Measurements from ENCODE around the gene NUDT15. TPM values are rescaled to one million over a fixed set of nuclear protein-coding genes. Genes with fewer than 3 reads are reported as not detected.

The NUDT15 gene
- total and polyA plus RNA-seq, 10 of the 15 experiments (the other 5 are each of a cell fraction or from before 2014, with no cell fraction given): 11.4 to 26.7 (median 18.0) TPM

DNA sequence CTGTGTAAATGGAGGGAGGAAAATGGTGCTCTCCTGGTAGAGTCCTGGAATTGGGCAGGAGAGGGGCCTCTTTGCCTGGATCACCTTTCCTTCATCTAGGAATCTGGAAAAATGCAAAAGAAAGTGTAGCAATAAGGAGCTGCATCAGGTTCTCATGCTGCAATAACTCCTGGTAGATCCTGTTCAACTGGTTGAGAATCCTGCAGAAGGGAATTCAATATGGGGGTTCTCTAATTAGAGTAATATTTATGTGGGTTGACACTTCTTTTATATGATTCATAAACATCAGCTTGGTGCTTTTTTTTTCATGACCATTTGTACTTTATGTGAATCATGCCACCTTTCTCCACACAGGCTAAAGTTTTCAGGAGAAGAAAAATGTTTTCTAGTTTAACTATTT lies 9.5 kb upstream of the NUDT15 start:
- H3K79me2 ChIP-seq (ENCODE audit: control insufficient read depth, insufficient read depth, low read length): no peaks in the 10 kb centered on the region
- no peaks in the 10 kb centered on the region for H4K20me1 ChIP-seq (ENCODE audit: control insufficient read depth, insufficient read depth)
- no peaks in the 10 kb centered on the region for H3K4me1 ChIP-seq (ENCODE audit: control insufficient read depth, insufficient read depth, low read length)
- POLR2A ChIA-PET: no interaction called here
- peaks cover 4% of the 10 kb centered on the region; the same call in 1 of the 3 replicates for H3K9me3 ChIP-seq (replicated peaks; ENCODE audit: control insufficient read depth, insufficient read depth, low read length)
- no peak overlapping the region for H3K4me2 ChIP-seq (ENCODE audit: control insufficient read depth, insufficient read depth)
- ATAC-seq (no peak), DNase-seq (ENCODE audit: low read depth, low spot score) (no peak), FAIRE-seq (no peak)
- no peak overlapping the region for H3K9ac ChIP-seq (ENCODE audit: control insufficient read depth, insufficient read depth, low read length)
- H3K27ac ChIP-seq (ENCODE audit: control insufficient read depth, insufficient read depth): no peak overlapping the region
- RAD21 ChIA-PET (ENCODE audit: unreplicated experiment): no interaction called here
- no TSS peak for BruUV-seq (replicated peaks)
- SMC1A ChIA-PET (ENCODE audit: uncharacterized antibody, unreplicated experiment): interaction anchor here (1.1 kb wide), 1 partner anchor 30 kb away, joined by 3 read pairs; no protein-coding TSS in a partner anchor
- in situ Hi-C loops (cut with MboI) (no loop called here), intact Hi-C loops (cut with micrococcal nuclease; ENCODE audit: unreplicated experiment) (no loop called here)
- no peak overlapping the region for H2AFZ ChIP-seq (ENCODE audit: control insufficient read depth, low read depth, low read length)
- H3K36me3 ChIP-seq (ENCODE audit: control insufficient read depth in 2 of 2, insufficient read depth in 2 of 2, low read length in 1 of 2): no peaks in the 10 kb centered on the region
- CTCF ChIA-PET: interaction anchor here (1.1 kb wide), 1 partner anchor 9 kb away, joined by 3 read pairs; the partner anchor contains the start of gene NUDT15
- H3K27me3 ChIP-seq (replicated peaks in 1 of 2; ENCODE audit: control insufficient read depth in 2 of 2, insufficient read depth in 2 of 2, low read length in 1 of 2): no peaks in the 10 kb centered on the region
- no peak overlapping the region for H3K4me3 ChIP-seq
- TF ChIP-seq LARP7 (IDR thresholded peaks at IDR 0.05) (no peak), RCOR1 (conservative IDR thresholded peaks at IDR 0.05; ENCODE audit: low read depth, low read length) (no peak), NR2C2 (IDR thresholded peaks at IDR 0.05; ENCODE audit: borderline replicate concordance, control insufficient read depth, insufficient read length, low read depth) (no peak), HDAC2 (IDR thresholded peaks at IDR 0.05) (no peak)
- TF ChIP-seq, protein P1, sequence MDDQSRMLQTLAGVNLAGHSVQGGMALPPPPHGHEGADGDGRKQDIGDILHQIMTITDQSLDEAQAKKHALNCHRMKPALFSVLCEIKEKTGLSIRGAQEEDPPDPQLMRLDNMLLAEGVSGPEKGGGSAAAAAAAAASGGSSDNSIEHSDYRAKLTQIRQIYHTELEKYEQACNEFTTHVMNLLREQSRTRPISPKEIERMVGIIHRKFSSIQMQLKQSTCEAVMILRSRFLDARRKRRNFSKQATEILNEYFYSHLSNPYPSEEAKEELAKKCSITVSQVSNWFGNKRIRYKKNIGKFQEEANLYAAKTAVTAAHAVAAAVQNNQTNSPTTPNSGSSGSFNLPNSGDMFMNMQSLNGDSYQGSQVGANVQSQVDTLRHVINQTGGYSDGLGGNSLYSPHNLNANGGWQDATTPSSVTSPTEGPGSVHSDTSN (IDR thresholded peaks at IDR 0.05; ENCODE audit: insufficient replicate concordance, low read depth, low read length): no peak

DNA sequence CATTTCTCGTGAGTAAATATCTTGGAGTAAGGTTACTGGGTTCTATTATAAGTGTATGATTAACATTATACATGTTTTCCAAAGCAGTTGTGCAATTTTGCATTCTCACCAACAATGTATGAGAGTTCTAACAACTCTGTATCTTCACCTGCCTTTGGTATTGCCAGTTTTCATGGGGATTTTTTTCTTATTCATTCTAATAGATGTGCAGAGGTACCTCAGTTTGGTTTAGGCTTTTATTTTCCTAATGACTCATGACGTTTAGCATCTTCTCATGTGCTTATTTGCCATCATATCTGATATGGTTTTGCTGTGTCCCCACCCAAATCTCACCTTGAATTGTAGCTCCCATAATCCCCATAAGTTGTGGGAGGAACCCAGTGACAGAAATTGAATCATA lies 7.7 kb upstream of the NUDT15 start:
- TF ChIP-seq JUNB (IDR thresholded peaks at IDR 0.05) (peak; percentile 29; the same call in 1 of the 2 replicates), NRF1 (conservative IDR thresholded peaks at IDR 0.05; ENCODE audit: low read depth, low read length) (no peak), RELA (IDR thresholded peaks at IDR 0.05; ENCODE audit: borderline replicate concordance, partially characterized antibody) (no peak), NFIC (IDR thresholded peaks at IDR 0.05; ENCODE audit: low read depth, low read length) (no peak), SIX5 (IDR thresholded peaks at IDR 0.05; ENCODE audit: low read depth, low read length, severe bottlenecking) (no peak)
- Histone ChIP-seq H3K4me1 (ENCODE audit: control insufficient read depth, insufficient read depth, low read length) (no peaks in the 10 kb centered on the region), H2AFZ (ENCODE audit: control insufficient read depth, low read depth, low read length) (no peak overlapping the region), H3K4me2 (ENCODE audit: control insufficient read depth, insufficient read depth) (no peak overlapping the region), H3K27ac (ENCODE audit: control insufficient read depth, insufficient read depth) (no peak overlapping the region), H3K9me3 (replicated peaks; ENCODE audit: control insufficient read depth, insufficient read depth, low read length) (peaks cover 4% of the 10 kb centered on the region; the same call in 1 of the 3 replicates), H3K9ac (ENCODE audit: control insufficient read depth, insufficient read depth, low read length) (no peak overlapping the region), H3K4me3 (no peak overlapping the region), H3K79me2 (ENCODE audit: control insufficient read depth, insufficient read depth, low read length) (no peaks in the 10 kb centered on the region), H3K27me3 (replicated peaks in 1 of 2; ENCODE audit: control insufficient read depth in 2 of 2, insufficient read depth in 2 of 2, low read length in 1 of 2) (no peaks in the 10 kb centered on the region), H4K20me1 (ENCODE audit: control insufficient read depth, insufficient read depth) (no peaks in the 10 kb centered on the region), H3K36me3 (ENCODE audit: control insufficient read depth in 2 of 2, insufficient read depth in 2 of 2, low read length in 1 of 2) (no peaks in the 10 kb centered on the region)
- POLR2A ChIA-PET: no interaction called here
- BruUV-seq (replicated peaks): no TSS peak
- DNase-seq (ENCODE audit: low read depth, low spot score) (no peak), ATAC-seq (no peak), FAIRE-seq (no peak)
- WGBS (ENCODE audit: insufficient coverage, insufficient replicate concordance, low lambda C conversion rate, missing lambda C conversion rate): 33% methylated on average over 2 of the region's 2 CpGs
- SMC1A ChIA-PET (ENCODE audit: uncharacterized antibody, unreplicated experiment): no interaction called here
- in situ Hi-C loops (cut with MboI): no loop called here
- CTCF ChIA-PET: no interaction called here
- intact Hi-C loops (cut with micrococcal nuclease; ENCODE audit: unreplicated experiment): no loop called here
- RAD21 ChIA-PET (ENCODE audit: unreplicated experiment): no interaction called here

Data from GM12878 (cell line).